ENCODE data around the gene TUSC2.

GRCh38 chr3:50320853-50321335 lies 7.1 kb downstream of the TUSC2 start:
- TF ChIP-seq CTCF (IDR thresholded peaks at IDR 0.05; ENCODE audit: low read depth, low read length) (no peak), EZH2phosphoT487 (IDR thresholded peaks at IDR 0.05; ENCODE audit: low read depth) (no peak)

Measured in OCI-LY3 (cell line).